HFF-Myc (cell line): ENCODE results near the gene SORBS2.

Experiments used
- DNase-seq: peaks from one replicate; pipeline ENCODE4 v3.0.0-alpha.2; 2011; ENCODE audit warnings: low read depth; ENCODE audit errors: extremely low read depth
- H3K4me3 ChIP-seq: replicated peaks from 2 replicates; pipeline ENCODE4 v1.5.1; 2011; ENCODE audit warnings: low read depth, mild to moderate bottlenecking, control low read depth, low read length
- TF ChIP-seq, protein P1 (sequence below): IDR thresholded peaks from 2 replicates; pipeline ENCODE4 v1.5.1; 2012; ENCODE audit warnings: mild to moderate bottlenecking, low read depth, low read length, control low read depth; ENCODE audit errors: missing control alignments

The SORBS2 gene

DNA sequence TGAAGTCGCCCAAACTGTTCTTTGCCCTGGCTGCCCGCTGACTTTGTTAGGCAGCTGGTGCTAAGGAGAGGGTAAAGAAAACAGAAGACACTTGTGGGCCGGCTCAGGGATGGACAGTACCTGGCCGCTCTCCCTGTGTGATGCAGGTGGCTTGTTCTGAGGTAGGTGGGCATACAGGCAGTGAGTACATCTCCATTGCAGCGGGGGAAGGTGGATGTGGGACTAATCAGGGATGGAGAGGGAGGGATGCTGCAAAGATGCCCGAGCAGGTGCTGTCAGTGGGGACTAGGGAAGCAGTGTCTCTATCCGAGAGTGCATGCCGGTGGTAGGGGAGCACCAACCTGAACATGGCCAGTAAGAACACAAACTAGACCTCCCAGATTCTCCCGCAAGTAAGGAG is 67.0 kb downstream of the SORBS2 start:
- no peak for DNase-seq
- no peak overlapping the region for H3K4me3 ChIP-seq
- TF ChIP-seq, protein P1, sequence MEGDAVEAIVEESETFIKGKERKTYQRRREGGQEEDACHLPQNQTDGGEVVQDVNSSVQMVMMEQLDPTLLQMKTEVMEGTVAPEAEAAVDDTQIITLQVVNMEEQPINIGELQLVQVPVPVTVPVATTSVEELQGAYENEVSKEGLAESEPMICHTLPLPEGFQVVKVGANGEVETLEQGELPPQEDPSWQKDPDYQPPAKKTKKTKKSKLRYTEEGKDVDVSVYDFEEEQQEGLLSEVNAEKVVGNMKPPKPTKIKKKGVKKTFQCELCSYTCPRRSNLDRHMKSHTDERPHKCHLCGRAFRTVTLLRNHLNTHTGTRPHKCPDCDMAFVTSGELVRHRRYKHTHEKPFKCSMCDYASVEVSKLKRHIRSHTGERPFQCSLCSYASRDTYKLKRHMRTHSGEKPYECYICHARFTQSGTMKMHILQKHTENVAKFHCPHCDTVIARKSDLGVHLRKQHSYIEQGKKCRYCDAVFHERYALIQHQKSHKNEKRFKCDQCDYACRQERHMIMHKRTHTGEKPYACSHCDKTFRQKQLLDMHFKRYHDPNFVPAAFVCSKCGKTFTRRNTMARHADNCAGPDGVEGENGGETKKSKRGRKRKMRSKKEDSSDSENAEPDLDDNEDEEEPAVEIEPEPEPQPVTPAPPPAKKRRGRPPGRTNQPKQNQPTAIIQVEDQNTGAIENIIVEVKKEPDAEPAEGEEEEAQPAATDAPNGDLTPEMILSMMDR: no peak

DNA sequence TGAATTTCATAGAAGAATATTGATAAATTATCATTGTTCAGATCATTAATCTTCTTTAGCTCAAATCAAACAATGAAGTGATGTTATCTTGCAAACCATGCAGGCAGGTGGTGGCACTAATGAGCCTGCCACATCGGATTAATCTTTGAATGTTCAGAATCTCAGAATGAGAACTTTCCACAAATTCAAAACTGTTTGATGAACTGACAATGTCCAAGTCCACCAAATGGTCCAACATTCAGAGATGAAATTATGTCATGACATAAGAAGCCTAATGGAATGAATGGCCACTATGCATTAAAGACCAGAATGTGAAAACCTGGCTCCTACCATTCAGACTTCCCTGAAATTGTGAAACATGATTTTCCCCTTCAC is 67.5 kb downstream of the SORBS2 start:
- no peak overlapping the region for H3K4me3 ChIP-seq
- DNase-seq: no peak
- TF ChIP-seq, protein P1: no peak

DNA sequence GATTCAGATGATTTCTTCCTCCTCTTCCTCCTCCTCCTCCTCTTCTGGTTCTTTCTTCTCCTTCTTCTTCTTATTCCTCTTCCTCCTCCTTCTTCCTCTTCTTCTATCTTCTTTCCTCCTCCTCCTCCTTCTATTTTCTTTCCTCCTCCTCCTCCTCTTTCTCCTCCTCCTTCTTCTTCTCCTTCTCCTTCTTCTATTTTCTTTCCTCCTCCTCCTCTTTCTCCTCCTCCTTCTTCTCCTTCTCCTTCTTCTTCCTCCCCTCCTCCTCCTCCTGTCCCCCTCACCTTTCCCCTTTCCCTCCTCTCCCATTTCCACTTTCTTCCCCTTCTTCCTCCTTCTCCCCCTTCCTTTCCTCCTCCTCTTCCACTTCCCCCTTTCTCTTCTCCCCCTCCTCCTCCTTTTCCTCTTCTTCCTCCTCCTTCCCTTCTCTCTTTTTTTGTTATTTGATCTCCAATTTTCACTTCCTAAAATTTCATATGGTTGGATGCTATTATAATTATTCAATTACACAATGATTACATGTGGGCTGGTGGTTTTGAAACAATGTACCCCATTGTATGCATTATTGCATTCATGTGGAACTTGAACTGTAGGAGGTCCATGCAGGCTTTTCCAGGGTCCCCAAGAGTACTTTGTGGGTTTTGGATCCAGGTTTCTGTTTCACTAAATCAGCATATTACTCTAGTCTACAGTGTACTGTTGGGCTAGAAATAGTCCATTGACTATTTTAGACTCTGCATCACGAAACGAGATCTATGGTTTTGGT is 68.1 kb downstream of the SORBS2 start:
- TF ChIP-seq, protein P1: no peak
- DNase-seq: no peak
- H3K4me3 ChIP-seq: no peak overlapping the region

DNA sequence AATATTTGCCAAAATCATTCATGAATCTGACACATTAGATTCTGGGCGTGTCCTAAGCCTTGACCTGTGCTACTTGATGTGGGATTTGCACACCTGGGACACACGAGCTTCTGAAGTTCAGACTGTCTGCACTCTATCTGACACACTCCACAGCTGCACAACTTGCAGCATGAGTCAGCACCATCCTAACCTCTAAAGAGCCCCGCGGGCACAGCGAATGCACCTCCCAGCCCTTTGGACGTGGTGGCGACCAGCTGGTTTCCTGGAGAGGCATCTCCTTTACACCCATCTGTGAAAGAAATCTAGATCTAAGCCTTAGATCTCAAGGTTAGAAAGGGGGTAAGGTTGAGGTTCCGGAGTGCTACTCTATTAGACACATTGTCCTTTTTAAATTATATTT is 69.2 kb downstream of the SORBS2 start:
- TF ChIP-seq, protein P1: no peak
- no peak for DNase-seq
- H3K4me3 ChIP-seq: no peak overlapping the region

DNA sequence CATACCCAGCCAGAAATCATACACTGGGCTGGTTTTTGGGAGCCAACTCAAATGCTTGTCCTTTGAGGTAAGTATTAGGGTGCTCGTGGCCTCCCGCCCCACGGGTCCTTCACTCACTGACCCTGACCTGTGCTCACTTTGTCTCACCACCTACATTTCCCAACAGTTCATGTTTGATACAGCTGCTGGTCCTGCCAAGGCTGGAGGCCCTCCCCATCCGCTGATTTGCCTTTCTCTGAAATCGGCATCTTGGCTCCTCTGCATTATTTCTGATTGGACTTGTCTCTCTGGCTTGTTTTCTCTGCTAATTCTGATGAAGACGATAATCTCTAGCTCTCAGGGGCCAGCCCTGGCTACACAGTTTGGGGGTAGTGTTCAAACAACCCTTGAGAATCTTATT is 70.2 kb downstream of the SORBS2 start:
- DNase-seq: no peak
- TF ChIP-seq, protein P1: no peak

DNA sequence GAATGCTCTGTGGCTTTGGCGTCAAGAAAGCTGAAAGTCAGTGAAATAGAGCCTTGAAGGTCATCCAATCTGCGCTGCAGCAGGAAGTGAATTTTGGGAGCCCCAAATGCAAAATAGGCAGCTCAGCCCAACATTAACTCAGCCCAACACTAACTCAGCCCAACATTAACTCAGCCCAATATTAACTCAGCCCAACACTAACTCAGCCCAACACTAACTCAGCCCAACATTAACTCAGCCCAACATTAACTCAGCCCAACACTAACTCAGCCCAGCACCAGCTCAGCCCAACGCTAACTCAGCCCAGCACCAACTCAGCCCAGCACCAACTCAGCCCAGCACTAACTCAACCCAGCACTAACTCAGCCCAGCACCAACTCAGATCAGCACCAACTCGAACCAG is 71.5 kb downstream of the SORBS2 start:
- no peak overlapping the region for H3K4me3 ChIP-seq
- TF ChIP-seq, protein P1: no peak
- DNase-seq: no peak

More for the DNA sequence above, 70.2 kb downstream of the SORBS2 start:
- H3K4me3 ChIP-seq: no peak overlapping the region

DNA sequence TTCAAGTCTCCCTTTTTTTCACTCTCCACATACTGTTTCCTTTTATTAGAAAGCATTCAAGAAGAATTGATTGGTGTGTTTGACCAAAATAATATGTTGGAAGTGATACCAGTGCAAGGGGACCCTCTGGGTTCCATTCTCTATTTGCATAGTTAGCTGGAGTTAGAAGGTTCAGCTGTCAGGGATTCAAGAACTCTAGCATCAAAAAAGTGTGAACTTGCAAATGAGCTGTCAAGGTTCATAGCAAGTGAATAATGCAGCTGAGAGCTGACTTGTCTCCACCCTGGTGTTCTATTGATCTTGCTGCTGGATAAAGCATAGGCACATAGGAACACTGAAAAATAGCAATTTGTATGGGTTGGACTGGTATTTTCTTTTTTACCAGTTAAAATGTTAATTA is 73.2 kb downstream of the SORBS2 start:
- TF ChIP-seq, protein P1: no peak
- no peak overlapping the region for H3K4me3 ChIP-seq
- no peak for DNase-seq
